ENCODE results near the gene FAF1. TPM values are rescaled to one million over a fixed set of nuclear protein-coding genes. Genes with fewer than 3 reads are reported as not detected.

FAF1 gene
- total and polyA plus RNA-seq, 9 of the 15 experiments (the other 6 are each of a cell fraction or from before 2014, with no cell fraction given): 48.7 to 225 (median 118) TPM

DNA sequence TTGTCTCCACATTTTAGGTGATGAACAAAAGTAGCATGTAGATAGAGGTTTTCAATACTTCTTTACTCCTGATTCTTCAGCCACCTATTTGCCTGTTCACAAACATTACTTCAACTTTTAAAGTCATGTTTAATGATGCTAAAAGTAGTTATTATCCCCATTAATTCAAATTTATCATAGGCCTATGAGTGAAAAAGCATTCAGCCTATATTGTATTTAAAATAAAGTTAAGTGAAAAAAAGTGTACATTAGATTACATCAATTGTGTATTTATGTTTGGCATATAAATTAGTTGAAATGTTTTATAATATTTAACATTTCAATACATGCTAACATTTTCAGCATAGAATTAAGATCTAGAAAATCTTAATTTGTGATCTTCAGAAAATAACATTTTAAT lies 20.4 kb upstream of the FAF1 start (continued):
- TF ChIP-seq, protein P1, sequence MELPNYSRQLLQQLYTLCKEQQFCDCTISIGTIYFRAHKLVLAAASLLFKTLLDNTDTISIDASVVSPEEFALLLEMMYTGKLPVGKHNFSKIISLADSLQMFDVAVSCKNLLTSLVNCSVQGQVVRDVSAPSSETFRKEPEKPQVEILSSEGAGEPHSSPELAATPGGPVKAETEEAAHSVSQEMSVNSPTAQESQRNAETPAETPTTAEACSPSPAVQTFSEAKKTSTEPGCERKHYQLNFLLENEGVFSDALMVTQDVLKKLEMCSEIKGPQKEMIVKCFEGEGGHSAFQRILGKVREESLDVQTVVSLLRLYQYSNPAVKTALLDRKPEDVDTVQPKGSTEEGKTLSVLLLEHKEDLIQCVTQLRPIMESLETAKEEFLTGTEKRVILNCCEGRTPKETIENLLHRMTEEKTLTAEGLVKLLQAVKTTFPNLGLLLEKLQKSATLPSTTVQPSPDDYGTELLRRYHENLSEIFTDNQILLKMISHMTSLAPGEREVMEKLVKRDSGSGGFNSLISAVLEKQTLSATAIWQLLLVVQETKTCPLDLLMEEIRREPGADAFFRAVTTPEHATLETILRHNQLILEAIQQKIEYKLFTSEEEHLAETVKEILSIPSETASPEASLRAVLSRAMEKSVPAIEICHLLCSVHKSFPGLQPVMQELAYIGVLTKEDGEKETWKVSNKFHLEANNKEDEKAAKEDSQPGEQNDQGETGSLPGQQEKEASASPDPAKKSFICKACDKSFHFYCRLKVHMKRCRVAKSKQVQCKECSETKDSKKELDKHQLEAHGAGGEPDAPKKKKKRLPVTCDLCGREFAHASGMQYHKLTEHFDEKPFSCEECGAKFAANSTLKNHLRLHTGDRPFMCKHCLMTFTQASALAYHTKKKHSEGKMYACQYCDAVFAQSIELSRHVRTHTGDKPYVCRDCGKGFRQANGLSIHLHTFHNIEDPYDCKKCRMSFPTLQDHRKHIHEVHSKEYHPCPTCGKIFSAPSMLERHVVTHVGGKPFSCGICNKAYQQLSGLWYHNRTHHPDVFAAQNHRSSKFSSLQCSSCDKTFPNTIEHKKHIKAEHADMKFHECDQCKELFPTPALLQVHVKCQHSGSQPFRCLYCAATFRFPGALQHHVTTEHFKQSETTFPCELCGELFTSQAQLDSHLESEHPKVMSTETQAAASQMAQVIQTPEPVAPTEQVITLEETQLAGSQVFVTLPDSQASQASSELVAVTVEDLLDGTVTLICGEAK (IDR thresholded peaks at IDR 0.05): peak; percentile 67
- TF ChIP-seq, protein P1 (CRISPR knock-in tag; IDR thresholded peaks at IDR 0.05): no peak
- TF ChIP-seq TOE1 (IDR thresholded peaks at IDR 0.05; ENCODE audit: borderline replicate concordance) (0 out of 2 replicates have a peak, but pooled peaks have one; percentile 26), TOE1 (CRISPR knock-in tag; IDR thresholded peaks at IDR 0.05; ENCODE audit: borderline replicate concordance, low read depth) (no peak)

Data from K562 (cell line).